B cell (primary cell): ENCODE results near the gene CENPX. TPM values are rescaled to one million over a fixed set of nuclear protein-coding genes. Genes with fewer than 3 reads are reported as not detected.

ENCODE experiments used
- ATAC-seq: fragments of 200-7000 bp; cut with Tn5 transposase; one replicate; pipeline ENCODE4 v1.10.0; 2021; ENCODE audit warnings: low read depth, mild to moderate bottlenecking, moderate number of reproducible peaks, moderate library complexity
- CTCF ChIA-PET: fragments of 350-600 bp; sonication (Branson Sonifier 250); formaldehyde crosslinking; loops from one replicate; lab custom pipeline; 2021; ENCODE audit warnings: antibody characterized with exemption, inconsistent platforms; lab: Charles Lee
- POLR2A ChIA-PET: fragments of 350-600 bp; sonication (Branson Sonifier 250); formaldehyde crosslinking; loops from one replicate; lab custom pipeline; 2021; ENCODE audit warnings: antibody characterized with exemption; lab: Charles Lee
- DNase-seq: peaks from one replicate; pipeline ENCODE4 v3.0.0; 2013
- H2AFZ ChIP-seq: 2 replicates; pipeline ENCODE4 v1.6.1; 2012; ENCODE audit warnings: mild to moderate bottlenecking, low read depth, low read length; ENCODE audit not compliant: insufficient read depth, poor library complexity, severe bottlenecking
- H3K27ac ChIP-seq, 2 donors: 1 replicate in 1 of 2; 2 replicates in 1 of 2; pipeline ENCODE4 v1.5.1; 2012 to 2013; ENCODE audit warnings: low read length in 2 of 2, mild to moderate bottlenecking in 2 of 2, moderate library complexity in 1 of 2
- H3K27me3 ChIP-seq, 4 experiments: fragments of 200-600 bp in 1 of 4; sonication (generic) in 1 of 4; replicated peaks in 1 of 4; 1 replicate in 2 of 4; 2 replicates in 2 of 4; pipeline versions ENCODE4 v1.6.1 to v1.7.0; 2013 to 2016; ENCODE audit warnings: low read length in 3 of 4, mild to moderate bottlenecking in 2 of 4, mixed read lengths in 1 of 4, moderate library complexity in 1 of 4; ENCODE audit not compliant: insufficient read depth in 4 of 4, control insufficient read depth in 3 of 4; ENCODE audit errors: control extremely low read depth in 1 of 4
- H3K36me3 ChIP-seq, 2 experiments: replicated peaks in 1 of 2; 1 replicate in 1 of 2; 2 replicates in 1 of 2; pipeline versions ENCODE4 v1.6.1 to v1.7.1; 2013; ENCODE audit warnings: low read length in 1 of 2; ENCODE audit not compliant: insufficient read depth in 2 of 2, control insufficient read depth in 1 of 2; ENCODE audit errors: control extremely low read depth in 1 of 2, extremely low read depth in 1 of 2
- H3K4me1 ChIP-seq, 2 donors: fragments of 200-600 bp in 1 of 2; sonication (generic) in 1 of 2; 1 replicate in 1 of 2; 2 replicates in 1 of 2; pipeline versions ENCODE4 v1.5.1 to v1.6.1; 2013 to 2017; ENCODE audit warnings: low read length in 2 of 2; ENCODE audit not compliant: control insufficient read depth in 2 of 2, insufficient read depth in 2 of 2
- H3K4me2 ChIP-seq: replicated peaks from 2 replicates; pipeline ENCODE3; 2012; ENCODE audit warnings: mild to moderate bottlenecking, low read depth, low read length; ENCODE audit not compliant: poor library complexity, severe bottlenecking
- H3K4me3 ChIP-seq, 5 experiments: fragments of 200-600 bp in 1 of 5; sonication (generic) in 1 of 5; 1 replicate in 3 of 5; 2 replicates in 2 of 5; pipeline versions ENCODE4 v1.5.1 to v1.7.0; 2011 to 2016; ENCODE audit warnings: low read length in 4 of 5, mild to moderate bottlenecking in 4 of 5, low read depth in 2 of 5, control low read depth in 1 of 5, moderate library complexity in 1 of 5; ENCODE audit not compliant: insufficient read depth in 1 of 5; ENCODE audit errors: control extremely low read depth in 1 of 5, extremely low read depth in 1 of 5
- H3K79me2 ChIP-seq: fragments of 200-600 bp; sonication (generic); one replicate; pipeline ENCODE4 v1.6.0; 2016; ENCODE audit warnings: low read length; ENCODE audit not compliant: control insufficient read depth, insufficient read depth
- H3K9ac ChIP-seq: fragments of 200-600 bp; sonication (generic); 2 replicates; pipeline ENCODE4 v1.6.1; 2017; ENCODE audit warnings: mild to moderate bottlenecking, low read length, moderate library complexity
- H3K9me3 ChIP-seq, 3 donors: one replicate each; pipeline versions ENCODE4 v1.6.1 to v1.7.1; 2013; ENCODE audit warnings: low read length in 2 of 3; ENCODE audit not compliant: control insufficient read depth in 2 of 3, insufficient read depth in 1 of 3; ENCODE audit errors: control extremely low read depth in 1 of 3
- H4K20me1 ChIP-seq: 2 replicates; pipeline ENCODE4 v1.6.0; 2012; ENCODE audit warnings: mild to moderate bottlenecking, low read length; ENCODE audit not compliant: insufficient read depth, control insufficient read depth, poor library complexity, severe bottlenecking
- H3K27ac Mint-ChIP-seq: one replicate; pipeline ENCODE4 v1.8.0; 2021; ENCODE audit warnings: mixed read lengths
- H3K27me3 Mint-ChIP-seq: one replicate; pipeline ENCODE4 v1.8.0; 2021; ENCODE audit warnings: mixed read lengths
- H3K4me1 Mint-ChIP-seq: one replicate; pipeline ENCODE4 v1.8.0; 2021; ENCODE audit warnings: mixed read lengths
- H3K4me3 Mint-ChIP-seq: one replicate; pipeline ENCODE4 v1.8.0; 2021; ENCODE audit warnings: mixed read lengths
- H3K9me3 Mint-ChIP-seq: one replicate; pipeline ENCODE4 v1.8.0; 2022; ENCODE audit warnings: mixed read lengths; ENCODE audit not compliant: insufficient read depth
- EZH2 ChIP-seq: IDR thresholded peaks from 2 replicates; pipeline ENCODE4 v1.6.1; 2012; ENCODE audit warnings: borderline replicate concordance, low read depth, mild to moderate bottlenecking, moderate library complexity, low read length; ENCODE audit not compliant: insufficient read depth, poor library complexity, severe bottlenecking
- WGBS: methylation state at CpG from one replicate; pipeline ENCODE4 v1.1.5; 2013; ENCODE audit warnings: missing lambda C conversion rate; ENCODE audit not compliant: insufficient coverage; 5-methylcytosine and 5-hydroxymethylcytosine counted together
- intact Hi-C: fragments of 100-400 bp; cut with micrococcal nuclease; formaldehyde crosslinking; loops from one replicate; pipeline ENCODE4 v1.10.0; 2022
- polyA plus RNA-seq: library from polyadenylated mRNA; depleted of rRNA; stranded (reverse); fragments of >200 nt; gene quantifications from 2 replicates; pipeline ENCODE4 v1.2.3, GENCODE V29; 2012
- total RNA-seq, 2 donors: library from RNA; stranded (reverse); fragments of 120-200 nt in 1 of 2; gene quantifications; 1 replicate in 1 of 2; 2 replicates in 1 of 2; pipeline versions ENCODE4 v1.2.3 to v1.2.4, GENCODE V29; 2013 to 2022
- TF ChIP-seq, protein P1 (sequence below): fragments of 200-600 bp; IDR thresholded peaks from one replicate; pipeline ENCODE4 v1.8.0; 2022; ENCODE audit warnings: antibody characterized with exemption, mild to moderate bottlenecking

The CENPX gene
- total and polyA plus RNA-seq, 2 donors (not counting 1 experiment from before 2014, with no cell fraction given): 37.0 to 40.1 TPM

DNA sequence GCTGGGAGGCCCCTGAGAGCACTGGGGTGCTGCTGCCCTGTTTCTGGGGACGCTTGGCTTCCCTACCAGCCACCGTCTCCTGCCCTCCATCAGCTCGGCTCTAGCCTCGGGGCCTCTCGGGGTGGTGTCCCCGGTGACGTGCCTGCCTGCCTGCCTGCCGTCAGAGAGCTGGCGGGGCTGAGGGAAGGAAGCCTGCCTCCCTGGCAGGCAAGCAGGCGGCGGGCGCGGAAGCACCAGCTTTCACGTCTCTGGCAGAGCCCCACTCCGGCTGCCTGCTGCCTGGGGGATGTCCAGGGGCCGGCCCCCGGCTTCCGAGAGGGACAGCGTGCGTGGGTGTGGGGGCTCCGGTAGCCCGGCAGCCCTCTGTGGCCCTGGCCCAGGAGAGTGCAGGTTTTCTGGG lies 9.3 kb downstream of the CENPX start:
- Histone ChIP-seq H3K27ac (no peak overlapping the region), H3K4me3 (no peak overlapping the region), H3K4me2 (no peak overlapping the region), H3K4me1 (no peaks in the 10 kb centered on the region), H2AFZ (no peak overlapping the region), H3K27me3 (no peaks in the 10 kb centered on the region), H3K36me3 (peaks cover 0 to 9% of the 10 kb centered on the region in 2 experiments), H4K20me1 (no peaks in the 10 kb centered on the region), H3K9me3 (no peaks in the 10 kb centered on the region), H3K9ac (no peak overlapping the region), H3K79me2 (no peaks in the 10 kb centered on the region)
- WGBS: 59% methylated on average over 21 of the region's 22 CpGs
- intact Hi-C loops: no loop called here
- Mint-ChIP-seq H3K4me3 (no peak overlapping the region), H3K4me1 (no peaks in the 10 kb centered on the region), H3K27me3 (no peaks in the 10 kb centered on the region), H3K27ac (no peak overlapping the region), H3K9me3 (no peaks in the 10 kb centered on the region)
- DNase-seq (no peak), ATAC-seq (no peak)
- no peak for TF ChIP-seq EZH2
- TF ChIP-seq, protein P1, sequence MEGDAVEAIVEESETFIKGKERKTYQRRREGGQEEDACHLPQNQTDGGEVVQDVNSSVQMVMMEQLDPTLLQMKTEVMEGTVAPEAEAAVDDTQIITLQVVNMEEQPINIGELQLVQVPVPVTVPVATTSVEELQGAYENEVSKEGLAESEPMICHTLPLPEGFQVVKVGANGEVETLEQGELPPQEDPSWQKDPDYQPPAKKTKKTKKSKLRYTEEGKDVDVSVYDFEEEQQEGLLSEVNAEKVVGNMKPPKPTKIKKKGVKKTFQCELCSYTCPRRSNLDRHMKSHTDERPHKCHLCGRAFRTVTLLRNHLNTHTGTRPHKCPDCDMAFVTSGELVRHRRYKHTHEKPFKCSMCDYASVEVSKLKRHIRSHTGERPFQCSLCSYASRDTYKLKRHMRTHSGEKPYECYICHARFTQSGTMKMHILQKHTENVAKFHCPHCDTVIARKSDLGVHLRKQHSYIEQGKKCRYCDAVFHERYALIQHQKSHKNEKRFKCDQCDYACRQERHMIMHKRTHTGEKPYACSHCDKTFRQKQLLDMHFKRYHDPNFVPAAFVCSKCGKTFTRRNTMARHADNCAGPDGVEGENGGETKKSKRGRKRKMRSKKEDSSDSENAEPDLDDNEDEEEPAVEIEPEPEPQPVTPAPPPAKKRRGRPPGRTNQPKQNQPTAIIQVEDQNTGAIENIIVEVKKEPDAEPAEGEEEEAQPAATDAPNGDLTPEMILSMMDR: no peak
- CTCF ChIA-PET: no interaction called here
- POLR2A ChIA-PET: no interaction called here

DNA sequence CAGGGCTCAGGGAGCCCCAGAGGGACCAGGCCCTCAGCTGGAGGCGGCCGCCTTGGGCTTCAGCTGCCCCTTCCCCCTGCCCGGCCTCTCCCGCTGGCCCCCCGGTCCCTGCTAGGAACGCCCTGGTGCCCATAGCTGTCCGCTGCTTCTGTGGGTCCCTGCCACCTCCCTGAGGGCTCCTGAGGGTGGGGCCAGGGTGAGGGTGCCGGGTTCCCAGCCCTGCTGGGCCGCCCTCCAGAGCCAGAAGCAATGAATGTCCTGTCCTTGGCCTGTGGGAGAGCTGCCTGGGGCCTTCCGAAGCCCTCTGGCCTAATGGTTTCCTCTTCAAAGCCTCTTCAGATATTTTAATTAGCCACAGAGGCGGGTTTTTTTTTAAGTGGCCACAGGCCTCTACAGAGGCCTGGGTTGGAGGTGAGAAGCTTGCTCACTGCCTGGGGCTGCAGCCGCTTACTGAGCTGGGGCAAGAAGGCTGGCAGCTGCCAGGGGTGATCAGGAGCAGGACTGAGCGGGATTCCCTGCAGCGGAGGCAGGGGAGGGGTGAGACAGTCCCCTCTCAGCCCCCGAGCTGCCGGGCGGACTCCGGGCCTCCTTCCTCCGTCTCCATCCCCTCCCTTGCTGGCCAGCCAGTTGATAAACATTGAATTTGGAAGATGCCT lies 9.9 kb downstream of the CENPX start:
- H3K4me1 Mint-ChIP-seq: no peaks in the 10 kb centered on the region
- 92% methylated on average over 12 of the region's 19 CpGs for WGBS
- Histone ChIP-seq H3K36me3 (peaks cover 0 to 8% of the 10 kb centered on the region in 2 experiments), H3K4me1 (no peaks in the 10 kb centered on the region), H3K4me2 (no peak overlapping the region), H3K9me3 (no peaks in the 10 kb centered on the region), H3K4me3 (no peak overlapping the region), H3K79me2 (no peaks in the 10 kb centered on the region), H3K27me3 (no peaks in the 10 kb centered on the region), H3K9ac (no peak overlapping the region), H3K27ac (no peak overlapping the region), H4K20me1 (no peaks in the 10 kb centered on the region), H2AFZ (no peak overlapping the region)
- POLR2A ChIA-PET: no interaction called here
- no peak overlapping the region for H3K4me3 Mint-ChIP-seq
- intact Hi-C loops: no loop called here
- no peaks in the 10 kb centered on the region for H3K9me3 Mint-ChIP-seq
- CTCF ChIA-PET: no interaction called here
- no peaks in the 10 kb centered on the region for H3K27me3 Mint-ChIP-seq
- no peak for ATAC-seq
- no peak overlapping the region for H3K27ac Mint-ChIP-seq
- no peak for DNase-seq
- TF ChIP-seq, protein P1: no peak
- TF ChIP-seq EZH2: no peak
